HepG2 (cell line): ENCODE data around the gene PLEKHA5. TPM values are rescaled to one million over a fixed set of nuclear protein-coding genes. Genes with fewer than 3 reads are reported as not detected.

Source experiments
- ATAC-seq: fragments of 200-7000 bp; cut with Tn5 transposase; 3 replicates; pipeline ENCODE4 v1.9.1; 2020; ENCODE audit warnings: mild to moderate bottlenecking, moderate library complexity
- BruUV-seq: library from RNA; stranded (reverse); fragments of 400-500 nt; replicated peaks from 2 replicates; lab custom pipeline; 2021; lab: Mats Ljungman, UMichigan
- CTCF ChIA-PET: fragments of 300-600 bp; formaldehyde crosslinking; extraction: SDS; loops from one replicate; lab custom pipeline; 2021; ENCODE audit warnings: low total read pairs, inconsistent platforms, low intra/inter-chr PET ratio; lab: Yijun Ruan, JAX
- POLR2A ChIA-PET: fragments of 350-600 bp; sonication (Branson Sonifier 250); formaldehyde crosslinking; loops from one replicate; lab custom pipeline; 2020; ENCODE audit warnings: antibody characterized with exemption, inconsistent platforms; lab: Yijun Ruan, JAX
- DNase-seq: peaks from one replicate; pipeline ENCODE4 v3.0.0-alpha.2; 2015; ENCODE audit warnings: low spot score
- FAIRE-seq: peaks from 3 replicates; lab custom pipeline; 2011; peaks lifted over from hg19 to GRCh38; lab: Jason Lieb, UNC
- H2AFZ ChIP-seq: one replicate; pipeline ENCODE4 v1.6.1; 2011; ENCODE audit warnings: low read length, inconsistent platforms
- H3K27ac ChIP-seq: fragments of 300-600 bp; 3 replicates; pipeline ENCODE4 v1.8.0; 2011; ENCODE audit warnings: mixed run types, mild to moderate bottlenecking, mixed read lengths, low read length, inconsistent platforms; ENCODE audit not compliant: insufficient read depth; ENCODE audit errors: extremely low read length
- H3K27me3 ChIP-seq, 2 experiments: fragments of 200-600 bp in 1 of 2; 2 replicates in 1 of 2; 3 replicates in 1 of 2; pipeline versions ENCODE4 v1.6.0 to v1.8.0; 2011; ENCODE audit warnings: low read length in 2 of 2, mild to moderate bottlenecking in 2 of 2, moderate library complexity in 2 of 2, inconsistent platforms in 1 of 2; ENCODE audit not compliant: insufficient read depth in 2 of 2, control insufficient read depth in 1 of 2
- H3K36me3 ChIP-seq, 2 experiments: fragments of 200-600 bp in 1 of 2; replicated peaks in 1 of 2; 2 replicates in 1 of 2; 3 replicates in 1 of 2; pipeline versions ENCODE4 v1.5.1 to v1.8.0; 2011; ENCODE audit warnings: low read length in 2 of 2, inconsistent platforms in 1 of 2; ENCODE audit not compliant: insufficient read depth in 2 of 2, control insufficient read depth in 1 of 2
- H3K4me1 ChIP-seq: 2 replicates; pipeline ENCODE4 v1.5.1; 2012; ENCODE audit warnings: low read length, inconsistent platforms; ENCODE audit not compliant: insufficient read depth
- H3K4me2 ChIP-seq: 2 replicates; pipeline ENCODE4 v1.6.0; 2011; ENCODE audit warnings: low read depth, low read length, inconsistent platforms
- H3K4me3 ChIP-seq, 3 experiments: fragments of 200-600 bp in 1 of 3; sonication (generic), shearing (Covaris generic) in 1 of 3; replicated peaks in 1 of 3; 2 replicates each; pipeline ENCODE4 v1.5.1; 2011 to 2016; ENCODE audit warnings: low read length in 3 of 3, inconsistent platforms in 2 of 3, low read depth in 2 of 3, mild to moderate bottlenecking in 2 of 3, control low read depth in 1 of 3, mixed read lengths in 1 of 3; ENCODE audit not compliant: insufficient read depth in 1 of 3
- H3K79me2 ChIP-seq: one replicate; pipeline ENCODE4 v1.6.1; 2011; ENCODE audit warnings: low read length, inconsistent platforms; ENCODE audit not compliant: insufficient read depth
- H3K9ac ChIP-seq: 2 replicates; pipeline ENCODE4 v1.6.0; 2011; ENCODE audit warnings: mild to moderate bottlenecking, low read depth, low read length, inconsistent platforms; ENCODE audit not compliant: insufficient read depth
- H3K9me3 ChIP-seq: 2 replicates; pipeline ENCODE4 v1.5.1; 2012; ENCODE audit warnings: mild to moderate bottlenecking, low read length
- H4K20me1 ChIP-seq: 2 replicates; pipeline ENCODE4 v1.6.0; 2011; ENCODE audit warnings: inconsistent platforms, mild to moderate bottlenecking, low read length, moderate library complexity; ENCODE audit not compliant: insufficient read depth
- ARID4A ChIP-seq: sonication (generic); formaldehyde crosslinking; IDR thresholded peaks from 2 replicates; pipeline ENCODE4 v1.5.0; 2020; ENCODE audit warnings: mild to moderate bottlenecking, missing genetic modification reagents, borderline replicate concordance
- CENPX ChIP-seq: sonication (generic); formaldehyde crosslinking; IDR thresholded peaks from 2 replicates; pipeline ENCODE4 v1.9.0; 2021; ENCODE audit warnings: mild to moderate bottlenecking, missing genetic modification reagents, moderate library complexity
- CSRNP1 ChIP-seq: sonication (generic); formaldehyde crosslinking; IDR thresholded peaks from 2 replicates; pipeline ENCODE4 v1.8.1; 2023; ENCODE audit warnings: mild to moderate bottlenecking, missing genetic modification reagents
- DMAP1 ChIP-seq: IDR thresholded peaks from 2 replicates; pipeline ENCODE4 v1.6.1; 2016
- HOMEZ ChIP-seq: IDR thresholded peaks from 2 replicates; pipeline ENCODE4 v1.6.1; 2016; ENCODE audit warnings: low read depth
- KLF16 ChIP-seq, 2 experiments: sonication (generic) in 1 of 2; formaldehyde crosslinking in 1 of 2; IDR thresholded peaks; 2 replicates each; pipeline versions ENCODE4 v1.6.1 to v1.8.0; 2016 to 2023; ENCODE audit warnings: missing genetic modification reagents in 2 of 2, missing compliant biosample characterization in 1 of 2
- SP5 ChIP-seq: IDR thresholded peaks from 2 replicates; pipeline ENCODE4 v1.6.1; 2016; ENCODE audit warnings: low read depth, borderline replicate concordance
- THAP11 ChIP-seq: IDR thresholded peaks from 2 replicates; pipeline ENCODE4 v1.6.1; 2016; ENCODE audit warnings: missing biosample characterization, missing genetic modification reagents
- TRIM24 ChIP-seq: sonication (generic); formaldehyde crosslinking; IDR thresholded peaks from 2 replicates; pipeline ENCODE4 v1.8.0; 2022; ENCODE audit warnings: mild to moderate bottlenecking, missing genetic modification reagents
- ZNF766 ChIP-seq: sonication (generic); formaldehyde crosslinking; IDR thresholded peaks from 2 replicates; pipeline ENCODE4 v1.5.0; 2020; ENCODE audit warnings: missing genetic modification reagents, borderline replicate concordance
- ZSCAN22 ChIP-seq: sonication (generic); formaldehyde crosslinking; IDR thresholded peaks from 2 replicates; pipeline ENCODE4 v1.4.0; 2020; ENCODE audit warnings: mild to moderate bottlenecking, missing genetic modification reagents
- ZXDC ChIP-seq: sonication (generic); formaldehyde crosslinking; IDR thresholded peaks from 2 replicates; pipeline ENCODE4 v1.5.0; 2020; ENCODE audit warnings: mild to moderate bottlenecking, missing genetic modification reagents
- WGBS: methylation state at CpG from one replicate; pipeline ENCODE4 v1.1.6; 2017; ENCODE audit warnings: low lambda C conversion rate; 5-methylcytosine and 5-hydroxymethylcytosine counted together
- in situ Hi-C: cut with HindIII; loops from 2 replicates; pipeline ENCODE4 v1.10.0; 2017; ENCODE audit warnings: low pct_unique_long_range_greater_than_20kb; ENCODE audit not compliant: extremely low pct_ligation_motif_present
- intact Hi-C: fragments of 100-400 bp; cut with micrococcal nuclease; formaldehyde crosslinking; loops from one replicate; pipeline ENCODE4 v1.10.0; 2022; ENCODE audit not compliant: unreplicated experiment
- polyA plus RNA-seq, 8 experiments: library from polyadenylated mRNA; depleted of rRNA in 3 of 8; stranded (reverse) in 7 of 8; unstranded in 1 of 8; fragments of >200 nt; fragmentation: Illumina TruSeq in 4 of 8; extraction: Trizol in 4 of 8; gene quantifications; 2 replicates each; pipeline versions ENCODE4 v1.2.1 to v1.2.3, GENCODE V29; 2011 to 2016; ENCODE audit warnings: low read depth in 4 of 8, missing spikeins in 1 of 8, mixed read lengths in 1 of 8; ENCODE audit not compliant: insufficient read depth in 1 of 8
- total RNA-seq, 5 experiments: library from RNA; depleted of rRNA; stranded (reverse); fragments of >200 nt; fragmentation: Illumina TruSeq; extraction: Trizol; gene quantifications; 2 replicates each; pipeline ENCODE4 v1.2.3, GENCODE V29; 2016; ENCODE audit warnings: low read depth in 1 of 5

Gene PLEKHA5
- total and polyA plus RNA-seq, 2 of the 13 experiments (the other 11 are each of a cell fraction or from before 2014, with no cell fraction given): 4.2 to 15.4 TPM

- WGBS: 96% methylated on average over 3 of the region's 3 CpGs
- no peak overlapping the region for H2AFZ ChIP-seq
- no peaks in the 10 kb centered on the region for H4K20me1 ChIP-seq
- POLR2A ChIA-PET: no interaction called here
- no peaks in the 10 kb centered on the region for H3K79me2 ChIP-seq
- BruUV-seq: no TSS peak
- no peak overlapping the region for H3K4me3 ChIP-seq
- no peak overlapping the region for H3K9ac ChIP-seq
- no peaks in the 10 kb centered on the region for H3K9me3 ChIP-seq
- no peaks in the 10 kb centered on the region for H3K27me3 ChIP-seq
- intact Hi-C loops: no loop called here
- FAIRE-seq (no peak), ATAC-seq (no peak), DNase-seq (no peak)
- peaks cover 6% of the 10 kb centered on the region; the same call in 1 of the 2 replicates for H3K4me1 ChIP-seq
- no peaks in the 10 kb centered on the region for H3K36me3 ChIP-seq
- H3K27ac ChIP-seq: no peak overlapping the region
- in situ Hi-C loops: no loop called here
- no peak overlapping the region for H3K4me2 ChIP-seq
- CTCF ChIA-PET: no interaction called here
- TF ChIP-seq KLF16 (CRISPR knock-in tag; IDR thresholded peaks at IDR 0.05) (no peak), HOMEZ (CRISPR knock-in tag) (no peak), ZXDC (CRISPR knock-in tag) (no peak), TRIM24 (no peak), THAP11 (CRISPR knock-in tag) (no peak), CSRNP1 (CRISPR knock-in tag) (no peak), ZSCAN22 (CRISPR knock-in tag) (no peak), DMAP1 (no peak), CENPX (CRISPR knock-in tag) (no peak), SP5 (CRISPR knock-in tag) (no peak), ARID4A (no peak), ZNF766 (CRISPR knock-in tag) (no peak)
These were observed 90.7 kb downstream of the PLEKHA5 start for GRCh38 chr12:19220205-19220604.
